Limb (tissue), 2 donors: Measurements from ENCODE around the gene CADPS2.

Experiments used
- DNase-seq, 2 donors: peaks; one replicate each; pipeline ENCODE4 v3.0.0-alpha.2; 2016; ENCODE audit errors: extremely low spot score in 2 of 2

The CADPS2 gene

DNA sequence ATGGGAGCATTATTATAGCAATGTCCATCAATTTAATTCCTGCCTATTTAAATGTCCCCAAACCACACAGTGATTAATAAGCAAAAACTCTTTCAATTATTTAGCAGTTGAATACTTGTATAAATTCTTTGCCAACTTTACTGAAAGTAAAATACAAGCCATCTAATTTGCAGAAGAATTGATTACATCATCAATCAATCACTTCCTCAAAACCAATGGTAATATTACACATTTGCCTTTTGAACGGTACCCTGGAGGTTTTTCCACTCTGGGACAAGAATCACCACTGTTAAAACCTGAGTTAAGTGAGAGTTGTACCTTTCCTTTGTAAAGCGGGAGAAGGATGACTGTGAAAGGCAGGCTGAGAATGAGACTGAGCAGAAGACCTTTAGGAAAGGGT, 280.3 kb downstream of the CADPS2 start:
- DNase-seq: no peak

- no peak for DNase-seq
Measured at GRCh38 chr7:122604251-122604650, 282.0 kb downstream of the CADPS2 start.

DNA sequence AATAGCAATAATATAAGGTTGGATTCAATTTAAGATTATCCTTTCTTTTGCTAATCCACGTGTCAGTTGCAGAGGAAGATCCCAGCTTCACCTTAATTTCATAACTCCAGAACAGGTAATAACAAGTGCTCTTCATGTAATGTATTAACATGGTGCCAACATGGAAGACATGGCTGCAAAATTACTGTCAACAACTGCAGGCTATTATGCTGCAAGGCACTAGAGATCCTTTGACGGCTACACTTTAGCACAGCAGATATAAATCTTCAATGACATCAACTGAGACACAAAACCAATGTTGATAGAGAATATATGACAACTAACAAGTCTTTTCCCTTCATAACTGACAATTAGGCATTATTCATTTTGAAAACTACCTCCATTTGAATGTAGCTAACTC, 283.5 kb downstream of the CADPS2 start:
- DNase-seq: no peak

DNA sequence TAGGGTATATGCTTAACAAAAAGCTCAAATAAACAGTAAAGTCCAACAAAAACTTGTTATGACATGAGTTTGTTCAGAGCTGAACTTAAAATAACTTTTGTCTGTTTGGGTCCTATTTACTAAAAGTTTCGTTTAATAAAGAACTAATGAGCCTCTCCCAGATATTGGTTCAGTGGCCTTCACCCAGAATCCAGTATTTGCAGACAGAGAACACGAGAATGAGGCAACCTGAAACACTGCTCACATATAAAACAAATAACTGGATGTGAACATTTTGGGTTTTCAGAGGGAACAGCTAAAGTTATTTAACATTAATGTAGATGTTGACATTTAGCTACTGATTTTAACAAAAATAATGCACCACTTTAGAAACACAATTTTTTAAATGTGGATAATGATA, 285.6 kb downstream of the CADPS2 start:
- DNase-seq: no peak

- DNase-seq: no peak
Measured at GRCh38 chr7:122600042-122600441, 286.2 kb downstream of the CADPS2 start.

DNA sequence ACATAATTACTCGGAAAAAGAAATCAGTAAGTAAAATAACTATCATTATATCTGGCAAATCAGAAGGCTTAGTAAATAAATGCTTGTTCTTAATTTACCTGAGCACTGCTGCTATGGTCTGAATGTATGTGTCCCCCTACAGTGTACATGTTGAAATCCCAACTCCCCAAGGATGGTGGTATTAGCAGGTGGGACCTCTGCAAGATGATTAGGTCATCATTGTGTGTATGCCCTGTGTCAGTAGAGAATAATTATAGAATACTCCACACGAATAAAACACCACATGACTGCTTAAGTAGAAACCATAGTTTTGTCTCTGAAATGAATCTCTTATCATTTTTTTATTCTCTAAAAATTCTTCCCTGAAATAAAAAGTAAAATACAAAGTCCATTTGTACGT, 289.0 kb downstream of the CADPS2 start:
- no peak for DNase-seq

GRCh38 chr7:122595885-122596284, 290.4 kb downstream of the CADPS2 start:
- no peak for DNase-seq

DNA sequence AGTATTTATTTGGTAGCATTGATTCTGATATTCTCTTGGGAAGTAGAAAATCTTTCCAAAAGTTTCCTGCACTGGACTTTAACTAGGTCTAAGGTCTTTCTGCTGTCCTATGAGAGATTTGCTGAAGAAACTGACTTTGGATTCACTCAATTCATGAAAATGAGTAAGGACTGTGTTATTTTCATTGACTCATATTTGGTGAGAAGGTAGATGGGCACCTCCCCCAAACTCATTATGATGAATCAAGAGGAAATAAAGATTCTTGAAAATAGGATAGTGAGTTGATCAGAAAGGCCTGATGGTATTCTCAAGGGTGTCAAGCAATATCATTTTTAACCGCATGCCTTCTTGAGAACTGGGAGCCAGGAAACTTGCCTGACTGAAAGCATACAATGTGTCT, 297.6 kb downstream of the CADPS2 start:
- DNase-seq: no peak

DNA sequence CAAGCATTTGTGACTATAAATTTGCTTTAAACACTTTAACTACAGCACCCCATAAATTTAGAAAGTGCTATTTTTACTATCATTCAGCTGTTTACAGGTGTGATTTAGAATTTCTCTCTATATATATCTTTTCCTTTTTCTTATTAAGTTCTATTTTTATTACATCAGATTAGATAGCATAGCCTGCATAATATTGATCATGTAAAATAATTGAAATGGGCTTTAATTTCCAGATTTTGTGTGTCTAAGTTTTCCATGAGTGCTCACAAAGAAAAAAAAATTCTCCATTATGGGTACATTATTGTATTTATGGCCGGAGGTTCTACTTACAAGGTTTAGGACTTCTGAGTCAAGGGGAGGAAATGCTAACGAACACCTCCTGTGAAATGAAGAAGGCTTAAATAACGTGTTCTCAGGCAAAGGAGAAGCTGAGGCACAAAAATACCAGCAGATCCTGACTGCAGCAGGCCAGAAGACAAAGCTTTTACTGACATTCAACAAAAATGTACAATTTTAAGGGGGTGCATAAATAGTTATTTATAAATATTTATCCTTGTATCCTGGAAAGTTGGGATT, 301.5 kb downstream of the CADPS2 start:
- no peak for DNase-seq

- DNase-seq: no peak
Measured at GRCh38 chr7:122578350-122578749, 307.9 kb downstream of the CADPS2 start.

- no peak for DNase-seq
Measured at GRCh38 chr7:122577449-122578003, 308.7 kb downstream of the CADPS2 start.

GRCh38 chr7:122572706-122573105, 313.6 kb downstream of the CADPS2 start:
- DNase-seq: no peak

GRCh38 chr7:122561326-122561725, 324.9 kb downstream of the CADPS2 start:
- no peak for DNase-seq

DNA sequence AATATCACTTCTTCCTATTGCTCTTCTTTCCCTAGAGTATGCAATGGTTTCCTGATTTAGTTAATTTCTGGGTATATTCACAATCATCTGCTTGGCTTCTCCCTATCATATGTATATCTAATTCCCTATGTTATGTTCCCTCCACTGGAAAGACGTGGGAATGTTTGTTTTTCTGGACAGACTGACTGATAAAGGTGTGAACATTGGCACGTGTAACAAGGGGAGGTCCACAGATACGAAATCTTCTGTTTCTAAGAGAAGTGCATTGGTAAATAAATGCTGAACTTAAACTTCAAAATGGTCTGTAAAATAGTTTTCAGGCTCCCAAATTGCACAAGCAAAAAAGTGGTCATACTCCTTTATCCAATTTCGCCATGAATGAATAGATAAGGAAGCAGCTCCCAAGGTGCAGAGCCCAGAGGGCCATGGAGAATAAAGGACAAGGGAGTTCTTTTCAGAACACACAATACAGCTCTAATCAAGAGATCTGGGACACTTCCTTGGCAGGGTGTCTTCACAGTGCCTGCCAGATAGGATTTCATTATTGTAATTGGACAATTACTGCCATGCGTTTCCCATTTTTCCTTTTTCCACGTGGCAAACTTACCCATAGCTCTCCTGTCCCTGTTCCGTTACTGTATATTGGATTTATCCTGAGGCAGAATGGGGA, 329.3 kb downstream of the CADPS2 start:
- DNase-seq: no peak

- no peak for DNase-seq
Measured at GRCh38 chr7:122556219-122556618, 330.0 kb downstream of the CADPS2 start.

- no peak for DNase-seq
Measured at GRCh38 chr7:122553761-122554160, 332.5 kb downstream of the CADPS2 start.

DNA sequence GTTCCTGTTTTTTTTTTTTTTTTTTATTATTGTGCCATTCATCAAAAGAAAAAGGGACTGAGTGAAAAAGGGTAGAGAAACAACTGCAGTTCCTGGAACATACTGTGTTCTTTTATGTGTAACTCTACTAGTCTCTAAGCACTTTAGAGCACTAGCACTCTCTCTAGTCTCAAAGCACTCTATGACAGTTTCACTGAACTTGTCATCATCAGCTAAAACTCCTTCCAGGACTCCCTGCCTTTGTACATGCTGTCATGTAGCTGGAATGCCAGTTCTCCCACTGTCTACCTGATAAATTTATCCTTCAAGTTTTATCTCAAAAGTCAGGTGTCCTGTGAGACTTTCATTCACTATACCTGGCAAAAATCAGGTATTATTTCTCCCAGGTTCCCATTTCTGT, 333.5 kb downstream of the CADPS2 start:
- DNase-seq: no peak

GRCh38 chr7:122550545-122550944, 335.7 kb downstream of the CADPS2 start:
- DNase-seq: no peak

GRCh38 chr7:122549578-122549977, 336.7 kb downstream of the CADPS2 start:
- no peak for DNase-seq

- DNase-seq: no peak
Measured at GRCh38 chr7:122546496-122546895, 339.8 kb downstream of the CADPS2 start.

DNA sequence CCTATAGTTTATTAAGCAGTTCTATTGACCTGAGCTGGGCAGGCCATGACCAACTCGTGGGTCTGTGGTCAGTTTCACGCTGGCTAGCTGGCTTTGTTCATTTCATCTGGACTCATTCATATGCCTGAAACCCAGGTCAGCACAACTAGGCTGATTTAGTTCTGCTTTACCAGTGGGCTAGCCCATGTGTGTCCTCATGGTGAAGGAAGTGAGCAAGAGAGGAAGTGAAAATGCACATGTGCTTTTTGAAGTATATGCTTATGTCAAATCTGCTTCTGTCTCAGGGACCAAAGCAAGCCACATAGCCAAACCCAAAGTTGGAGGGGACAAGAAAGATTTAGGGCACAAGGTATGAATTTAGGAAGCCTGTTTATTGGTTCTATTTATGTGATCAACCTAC, 341.8 kb downstream of the CADPS2 start:
- DNase-seq: no peak

- no peak for DNase-seq
Measured at GRCh38 chr7:122543891-122544290, 342.4 kb downstream of the CADPS2 start.

GRCh38 chr7:122543166-122543565, 343.1 kb downstream of the CADPS2 start:
- no peak for DNase-seq
